Dermis microvascular lymphatic vessel endothelial cell (primary cell): ENCODE results near the gene STAT5B. TPM values are rescaled to one million over a fixed set of nuclear protein-coding genes. Genes with fewer than 3 reads are reported as not detected.
A peak's percentile ranks its signal among the peaks of the same experiment; 100 is the strongest.

Experiments used
- DNase-seq, 2 donors: peaks; one replicate each; pipeline versions ENCODE4 v3.0.0 to v3.0.0-alpha.2; 2010; ENCODE audit warnings: low read depth in 2 of 2
- total RNA-seq: library from RNA; depleted of rRNA; stranded (reverse); fragments of >200 nt; gene quantifications from 2 replicates; pipeline ENCODE4 v1.2.1, GENCODE V29; 2014

STAT5B gene
- total RNA-seq, 1 donor from 2014 or later = 25.2 TPM

DNA sequence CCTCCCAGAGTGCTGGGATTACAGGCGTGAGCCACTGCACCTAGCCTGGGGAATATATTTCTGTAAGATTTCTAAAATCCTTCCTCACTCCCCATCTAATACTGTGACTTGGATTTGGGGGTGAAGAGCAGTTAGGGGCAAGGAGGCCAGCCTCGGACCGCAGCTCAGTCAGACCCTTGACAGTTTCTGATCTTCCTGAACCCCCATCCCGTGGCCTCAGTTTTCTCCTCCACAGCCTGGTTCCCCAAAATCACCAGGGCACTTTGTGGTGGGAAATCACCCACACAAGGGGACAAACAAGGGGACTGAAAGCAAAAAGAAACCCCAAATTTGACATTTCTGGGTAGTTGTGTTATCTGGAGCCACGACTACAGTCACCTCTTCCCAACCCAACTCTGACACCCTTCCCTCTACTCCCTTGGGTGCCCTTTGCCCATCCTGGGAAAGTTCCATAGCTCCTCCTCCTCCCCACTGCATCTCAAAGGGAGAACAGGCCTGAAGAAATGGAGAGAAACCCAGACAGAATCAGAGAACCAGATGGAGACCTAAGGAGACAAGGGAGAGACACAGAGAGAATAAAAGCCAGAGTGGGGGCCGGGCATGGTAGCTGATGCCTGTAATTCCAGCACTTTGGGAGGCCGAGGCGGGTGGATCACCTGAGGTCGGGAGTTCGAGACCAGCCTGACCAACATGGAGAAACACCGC is 9.3 kb upstream of the STAT5B start:
- no peak for DNase-seq

DNA sequence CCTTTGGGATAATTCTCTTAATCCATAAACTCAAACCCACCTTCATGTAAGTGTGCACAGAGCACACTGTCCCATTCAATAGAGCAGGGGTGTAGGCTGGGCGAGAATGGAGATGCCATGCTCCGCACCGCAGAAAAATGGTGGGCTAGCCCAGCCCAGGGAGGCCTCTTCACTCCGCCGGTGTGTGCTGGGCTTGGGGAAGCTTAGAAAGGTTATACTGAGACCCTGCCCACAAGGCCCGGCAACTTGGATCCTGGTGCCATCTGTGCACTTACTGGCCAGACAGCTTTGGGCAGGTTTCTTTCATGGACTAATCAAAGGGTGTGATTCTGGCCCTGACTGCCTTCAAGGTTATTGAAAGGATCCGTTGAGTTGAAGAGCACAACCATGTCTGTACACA is 8.4 kb upstream of the STAT5B start:
- DNase-seq = no peak

DNA sequence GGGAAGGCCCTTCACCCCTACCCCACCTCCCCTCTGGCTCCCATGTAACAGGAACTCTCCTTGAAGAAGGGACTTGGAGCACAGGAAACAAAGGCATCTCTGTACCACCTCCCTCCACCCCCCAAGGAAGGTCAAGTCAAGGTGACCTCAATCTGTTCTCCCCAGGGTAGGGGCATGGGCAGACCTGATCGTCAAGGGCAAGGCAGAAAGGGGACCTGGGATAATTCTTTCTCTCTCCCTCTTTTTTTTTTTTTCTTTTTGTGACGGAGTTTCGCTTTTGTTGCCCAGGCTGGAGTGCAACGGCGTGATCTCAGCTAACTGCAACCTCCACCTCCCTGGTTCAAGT is 7.8 kb upstream of the STAT5B start:
- DNase-seq = no peak

DNA sequence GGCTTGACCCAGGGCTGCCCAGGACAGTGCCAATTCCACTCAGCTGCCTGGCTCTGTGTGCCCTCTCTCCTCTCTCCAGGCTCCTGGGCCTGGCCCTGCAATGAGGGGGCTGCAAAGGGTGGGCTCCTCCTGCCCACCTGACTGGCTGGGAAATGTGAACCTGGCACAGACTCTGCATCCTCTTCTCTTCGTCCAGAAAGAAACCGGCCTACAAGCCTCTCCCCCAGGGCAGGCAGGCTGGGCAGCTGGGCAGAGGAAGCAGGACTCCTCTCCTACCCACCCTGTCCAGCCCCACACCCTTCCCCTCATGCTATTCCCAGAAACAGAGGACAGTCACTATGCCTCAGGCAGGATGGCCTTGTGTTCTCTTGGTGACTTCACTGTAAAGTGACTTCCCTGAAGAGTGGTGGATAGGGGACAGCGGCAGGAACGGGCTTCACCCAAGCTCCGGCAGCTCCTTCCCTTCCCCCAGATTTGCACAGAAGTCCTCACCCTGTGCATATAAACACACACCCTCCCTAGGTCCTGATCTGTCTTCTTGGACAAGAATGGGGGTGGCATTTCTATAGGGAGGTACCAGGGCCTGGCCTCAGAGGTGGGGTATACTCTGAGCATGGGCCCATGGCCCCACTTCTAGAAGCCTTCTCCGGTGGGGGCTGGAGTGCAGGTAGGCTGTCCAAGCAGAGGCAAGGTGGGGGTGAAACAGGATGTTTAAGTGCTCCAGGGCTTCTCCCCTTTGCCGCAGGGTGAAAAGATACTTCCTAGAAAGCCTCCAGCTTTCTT is 7.2 kb upstream of the STAT5B start:
- no peak for DNase-seq

GRCh38 chr17:42282478-42283080 is 6.4 kb upstream of the STAT5B start:
- DNase-seq = no peak

- DNase-seq = no peak
These were observed 5.4 kb upstream of the STAT5B start for GRCh38 chr17:42281571-42282096.

GRCh38 chr17:42279776-42280630 is 3.8 kb upstream of the STAT5B start:
- DNase-seq = no peak

- no peak for DNase-seq
These were observed 1.1 kb upstream of the STAT5B start for GRCh38 chr17:42277342-42277712.

DNA sequence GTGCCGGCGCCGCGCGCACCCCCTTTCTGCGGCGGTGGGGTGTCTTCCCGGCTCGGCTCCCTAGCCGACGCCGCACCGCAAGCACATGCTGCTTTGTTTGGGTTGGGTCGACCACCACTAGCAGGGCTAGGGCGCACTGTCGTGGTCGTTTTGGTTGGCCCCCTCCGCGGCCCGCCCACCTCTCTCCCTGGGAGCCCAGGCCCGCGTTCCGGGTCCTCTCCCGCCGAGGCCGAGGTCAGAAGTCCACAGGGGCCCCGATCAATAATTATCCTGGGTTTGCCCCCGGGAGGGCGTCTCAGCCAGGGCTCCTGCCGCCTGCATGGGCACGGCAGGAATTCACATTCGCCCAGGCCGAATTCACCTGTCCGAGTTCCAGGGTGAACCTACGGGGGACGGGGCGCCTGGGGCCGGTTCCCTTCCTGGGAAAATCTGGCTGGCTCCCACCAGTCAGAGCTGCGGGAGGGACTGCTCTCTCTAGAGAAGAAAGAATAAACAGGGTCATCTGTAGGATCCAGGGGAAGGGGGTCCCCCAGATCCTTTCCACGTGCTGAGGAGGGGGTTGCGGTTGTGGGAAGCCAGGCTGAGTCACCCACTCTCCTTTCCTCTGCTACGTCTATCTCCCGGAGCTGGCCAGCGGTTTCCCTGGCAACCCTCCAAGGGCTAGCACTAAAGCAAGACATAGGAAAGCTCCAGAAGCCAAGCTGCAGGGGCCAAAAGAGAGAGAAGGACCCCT is 584 bp upstream of the STAT5B start:
- DNase-seq = peak in 1 of 2 donors; percentile 86

GRCh38 chr17:42275527-42276358 is 448 bp downstream of the STAT5B start:
- no peak for DNase-seq

DNA sequence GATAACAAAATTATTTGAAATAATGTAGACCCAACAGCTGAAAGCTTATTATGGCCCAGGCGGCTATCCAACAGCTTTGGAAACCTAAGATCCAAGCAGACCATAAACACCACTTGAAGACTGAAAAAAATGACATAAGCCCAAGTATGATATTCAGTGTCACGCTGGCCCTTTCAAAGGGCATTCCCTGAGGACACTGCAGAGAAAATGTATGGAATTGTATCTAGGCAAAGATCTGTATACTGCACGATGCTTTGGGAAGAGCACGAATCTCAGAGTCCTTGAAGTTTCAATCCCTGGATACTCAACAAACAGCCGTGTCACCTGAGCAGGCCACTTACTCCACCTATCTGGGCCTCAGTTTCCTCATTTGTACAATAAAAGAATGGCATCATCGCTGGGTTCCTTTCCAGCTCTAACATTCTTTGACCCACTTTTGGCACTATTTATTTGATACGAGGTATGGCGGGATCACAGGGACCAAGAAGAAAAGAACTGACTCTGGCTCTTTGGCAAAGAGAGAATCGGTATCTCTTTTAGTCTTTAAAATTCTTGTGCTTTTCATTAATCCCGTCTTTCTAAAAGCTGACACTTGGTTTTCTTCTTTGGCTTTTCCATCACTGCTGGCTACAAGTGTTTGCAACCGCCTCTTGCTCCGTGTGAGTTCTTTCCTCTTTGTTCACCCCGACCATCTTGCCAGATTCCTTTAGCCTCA is 1.2 kb downstream of the STAT5B start:
- no peak for DNase-seq

DNA sequence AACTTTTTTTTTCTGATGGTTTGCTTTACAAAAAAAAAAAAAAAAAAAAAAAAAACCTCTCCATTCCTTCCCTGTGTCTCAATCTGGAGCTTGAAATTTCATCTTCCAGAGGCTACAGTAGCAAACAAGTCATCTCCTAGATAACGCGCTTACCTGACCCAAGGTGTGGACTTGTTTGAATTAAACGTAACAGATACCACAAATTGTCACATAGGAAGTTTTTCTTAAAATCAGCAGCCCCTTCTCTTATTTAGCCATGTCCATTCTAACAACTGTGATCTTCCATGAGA is 2.0 kb downstream of the STAT5B start:
- DNase-seq = no peak

DNA sequence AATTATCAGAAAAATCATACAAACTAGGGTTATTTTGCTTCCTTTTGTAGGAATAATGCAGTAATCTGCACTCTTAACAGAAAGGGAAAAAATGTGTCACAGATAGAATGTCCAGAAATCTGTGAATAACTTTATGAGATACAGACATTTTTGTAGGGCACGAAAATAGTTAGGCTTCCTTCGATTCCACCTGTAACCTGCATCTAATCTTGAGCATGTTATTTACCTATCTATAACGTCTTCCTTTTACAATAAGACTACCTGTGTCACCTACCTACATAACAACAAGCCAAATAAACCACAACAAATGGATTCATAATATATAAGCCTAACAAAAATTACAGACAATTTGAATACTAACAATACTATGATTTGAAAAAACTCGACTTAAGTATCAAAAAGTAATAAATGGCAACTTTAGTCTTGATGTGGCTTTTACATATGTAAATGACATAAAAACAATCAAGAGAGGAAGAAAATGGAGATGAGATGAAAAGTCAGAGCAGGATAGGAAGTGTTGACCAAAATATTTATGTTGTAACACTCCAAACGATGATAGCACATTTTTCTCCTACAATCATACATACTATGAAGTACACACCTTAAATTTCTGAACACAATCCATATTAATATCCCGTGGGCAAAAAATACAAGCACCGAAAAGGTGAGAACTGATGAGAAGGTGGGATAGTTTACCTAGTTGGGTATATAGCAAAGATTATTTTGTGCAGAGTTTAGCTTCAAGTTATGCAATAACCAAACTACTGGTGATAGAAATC is 2.5 kb downstream of the STAT5B start:
- no peak for DNase-seq

GRCh38 chr17:42272162-42272907 is 3.9 kb downstream of the STAT5B start:
- DNase-seq = no peak

DNA sequence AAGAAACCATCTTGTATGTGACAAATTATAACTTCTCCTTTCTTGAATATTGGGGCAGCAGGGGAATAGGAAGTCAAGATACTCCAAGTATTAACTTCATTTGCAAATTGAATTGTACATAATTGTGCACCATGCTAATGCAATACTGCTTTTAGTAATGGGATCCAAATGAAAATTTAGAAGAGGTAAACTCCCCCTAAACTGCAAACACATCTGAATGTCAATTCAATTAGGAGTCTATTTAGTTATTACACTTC is 4.5 kb downstream of the STAT5B start:
- DNase-seq = no peak

DNA sequence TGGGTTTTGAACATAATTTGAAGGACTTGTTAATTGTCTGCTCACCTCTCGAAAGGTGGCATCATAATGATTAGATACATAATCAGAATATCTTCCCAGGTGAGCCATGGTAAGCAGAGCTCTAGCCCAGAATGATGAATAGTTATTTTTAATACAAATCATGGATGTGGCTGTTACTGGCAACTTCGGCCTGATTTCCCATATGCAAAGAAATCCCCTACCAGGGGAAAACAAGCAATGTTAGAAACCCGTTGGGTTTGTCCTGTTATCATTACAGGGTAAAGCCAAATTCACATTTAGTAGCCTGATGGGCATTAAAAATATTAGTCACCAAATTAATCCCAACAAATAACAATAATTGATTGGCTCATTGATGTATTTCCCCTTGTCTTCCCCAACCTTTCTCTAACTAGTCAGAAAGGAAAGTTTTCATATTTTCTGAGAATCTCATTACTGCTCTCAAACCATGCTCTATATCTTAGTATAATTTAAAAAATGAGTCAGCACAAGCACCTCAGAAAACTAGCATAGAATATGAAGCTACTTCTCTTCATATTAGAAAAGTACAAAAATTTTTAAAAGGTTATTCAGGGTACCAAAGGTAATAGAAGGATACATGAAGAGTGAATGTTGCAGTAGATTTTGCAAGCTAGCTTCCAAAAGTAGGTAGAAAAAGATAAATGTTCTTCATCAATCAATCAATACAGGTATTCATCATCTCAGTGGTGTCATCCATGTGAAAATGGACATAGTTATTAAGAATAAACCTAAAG is 5.0 kb downstream of the STAT5B start:
- no peak for DNase-seq

DNA sequence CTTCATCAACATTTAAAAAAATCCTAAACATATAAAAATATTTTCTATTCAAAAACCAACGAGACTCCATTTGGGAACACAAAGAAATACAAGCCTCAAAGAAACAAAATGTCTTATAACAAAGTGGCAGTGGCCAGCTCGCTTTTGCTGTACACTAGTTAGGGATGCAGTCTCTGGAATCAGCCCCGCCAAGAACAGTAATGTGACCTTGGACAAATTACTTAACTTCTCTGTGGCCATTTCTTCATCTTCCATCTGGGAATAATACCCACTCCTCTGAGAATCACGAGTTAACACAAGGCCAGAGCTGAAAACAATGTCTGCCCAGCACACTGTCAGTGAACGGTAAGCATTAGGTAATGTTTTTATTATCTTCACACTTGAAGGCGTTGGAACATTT is 5.6 kb downstream of the STAT5B start:
- DNase-seq = no peak

DNA sequence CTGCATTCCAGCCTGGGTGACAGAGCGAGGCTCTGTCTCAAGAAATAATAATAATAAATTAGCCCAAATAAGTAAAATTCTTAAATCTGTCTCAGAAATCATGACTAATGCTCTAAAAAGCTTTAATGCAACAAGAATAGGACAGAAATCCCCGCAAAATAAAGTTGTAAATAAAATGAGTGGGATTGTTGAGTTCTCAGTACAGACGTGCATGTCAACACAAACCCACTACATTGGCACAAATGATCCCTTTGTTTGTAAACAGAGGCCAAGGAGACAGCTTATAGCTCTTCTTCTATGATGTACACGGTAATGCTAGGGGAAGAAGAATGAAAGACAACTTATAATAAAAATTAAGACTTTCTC is 6.0 kb downstream of the STAT5B start:
- no peak for DNase-seq
